Measurements from ENCODE around the gene EIF3I.
A peak's percentile ranks its signal among the peaks of the same experiment; 100 is the strongest.

EIF3I gene

DNA sequence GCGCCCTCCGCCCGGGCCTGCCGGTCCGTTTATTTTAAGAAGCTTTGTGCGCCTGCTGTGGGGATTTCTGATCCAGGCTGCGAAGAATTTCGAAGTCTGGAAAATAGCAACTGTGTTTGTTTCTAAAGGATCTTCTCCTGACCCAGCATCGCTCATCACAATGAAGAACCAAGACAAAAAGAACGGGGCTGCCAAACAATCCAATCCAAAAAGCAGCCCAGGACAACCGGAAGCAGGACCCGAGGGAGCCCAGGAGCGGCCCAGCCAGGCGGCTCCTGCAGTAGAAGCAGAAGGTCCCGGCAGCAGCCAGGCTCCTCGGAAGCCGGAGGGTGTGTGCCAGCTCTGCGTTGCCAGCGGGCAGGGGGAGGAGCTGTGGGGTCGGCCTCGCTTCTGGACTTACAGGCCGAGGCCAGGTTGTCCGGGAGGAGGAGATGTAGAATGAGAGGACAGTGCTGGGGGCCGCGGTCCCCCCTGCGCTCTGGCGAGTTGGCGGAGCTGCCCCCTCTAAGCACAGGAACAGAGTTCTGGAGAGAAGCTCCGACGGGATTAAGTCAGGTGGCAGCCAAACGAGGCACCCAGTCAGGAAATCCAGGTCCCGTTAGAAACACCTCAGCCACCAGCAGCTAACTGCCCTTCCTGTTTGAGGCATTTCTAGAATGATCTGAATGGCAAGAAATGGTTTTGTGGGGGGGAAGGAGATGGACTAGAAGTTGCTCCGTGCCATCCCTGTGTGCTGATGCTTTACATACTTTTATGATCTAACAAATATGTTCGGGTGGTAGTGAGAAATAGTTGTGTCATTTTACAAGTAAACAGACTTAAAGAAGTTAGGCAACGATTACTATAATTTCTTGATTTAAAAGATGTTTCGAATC, 41.8 kb upstream of the EIF3I start:
- DNase-seq (ENCODE audit: low read depth) = peak; percentile 59
- peak overlapping the region; percentile 90 for H3K4me3 ChIP-seq (ENCODE audit: low read depth, low read length)
- no peak for TF ChIP-seq CTCF (IDR thresholded peaks at IDR 0.05; ENCODE audit: insufficient read depth, low read depth, low read length, missing control alignments)

GRCh38 chr1:32181065-32181464, 41.1 kb upstream of the EIF3I start:
- DNase-seq (ENCODE audit: low read depth) = no peak
- no peak for TF ChIP-seq CTCF (IDR thresholded peaks at IDR 0.05; ENCODE audit: insufficient read depth, low read depth, low read length, missing control alignments)
- peak overlapping the region; percentile 90 for H3K4me3 ChIP-seq (ENCODE audit: low read depth, low read length)

GRCh38 chr1:32181563-32181962, 40.6 kb upstream of the EIF3I start:
- DNase-seq (ENCODE audit: low read depth) = no peak
- H3K4me3 ChIP-seq (ENCODE audit: low read depth, low read length) = peak overlapping the region; percentile 90
- TF ChIP-seq CTCF (IDR thresholded peaks at IDR 0.05; ENCODE audit: insufficient read depth, low read depth, low read length, missing control alignments) = no peak

GRCh38 chr1:32182060-32182459, 40.1 kb upstream of the EIF3I start:
- no peak for TF ChIP-seq CTCF (IDR thresholded peaks at IDR 0.05; ENCODE audit: insufficient read depth, low read depth, low read length, missing control alignments)
- H3K4me3 ChIP-seq (ENCODE audit: low read depth, low read length) = peak overlapping the region; percentile 90
- DNase-seq (ENCODE audit: low read depth) = no peak

GRCh38 chr1:32184650-32185049, 37.6 kb upstream of the EIF3I start:
- no peak for DNase-seq (ENCODE audit: low read depth)
- no peak for TF ChIP-seq CTCF (IDR thresholded peaks at IDR 0.05; ENCODE audit: insufficient read depth, low read depth, low read length, missing control alignments)
- H3K4me3 ChIP-seq (ENCODE audit: low read depth, low read length) = no peak overlapping the region

DNA sequence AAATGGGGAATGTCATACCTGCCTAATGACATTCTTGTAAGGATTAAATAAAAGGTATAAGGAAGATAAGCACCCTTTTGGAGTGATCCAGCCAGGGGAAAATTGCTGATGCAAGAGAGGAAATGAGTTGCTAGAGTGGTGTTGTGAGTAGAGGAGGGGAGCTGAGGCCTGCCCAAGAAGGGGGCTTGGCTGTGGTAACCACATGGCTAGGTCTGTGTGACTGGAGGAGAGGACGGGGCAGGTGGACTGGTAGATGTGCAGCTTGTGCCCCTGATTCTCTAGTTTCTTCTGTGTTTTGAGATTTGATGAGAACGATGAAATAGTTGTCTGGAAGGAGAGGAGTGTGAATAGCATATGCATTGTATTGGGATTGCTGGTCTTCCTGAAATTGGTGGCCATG, 36.1 kb upstream of the EIF3I start:
- no peak overlapping the region for H3K4me3 ChIP-seq (ENCODE audit: low read depth, low read length)
- no peak for TF ChIP-seq CTCF (IDR thresholded peaks at IDR 0.05; ENCODE audit: insufficient read depth, low read depth, low read length, missing control alignments)
- no peak for DNase-seq (ENCODE audit: low read depth)

- no peak overlapping the region for H3K4me3 ChIP-seq (ENCODE audit: low read depth, low read length)
- DNase-seq (ENCODE audit: low read depth) = no peak
- TF ChIP-seq CTCF (IDR thresholded peaks at IDR 0.05; ENCODE audit: insufficient read depth, low read depth, low read length, missing control alignments) = no peak
Observed at GRCh38 chr1:32186491-32186890, 35.7 kb upstream of the EIF3I start.

Measured in GM12865 (cell line).